ENCODE measurements around the gene CFAP61. TPM values are rescaled to one million over a fixed set of nuclear protein-coding genes. Genes with fewer than 3 reads are reported as not detected.

CFAP61 gene
- total and polyA plus RNA-seq, 7 donors = 8.3 to 59.4 (median 24.5) TPM

GRCh38 chr20:20201124-20201523 is 148.8 kb downstream of the CFAP61 start:
- no peak overlapping the region for H3K27ac ChIP-seq
- DNase-seq (no peak), ATAC-seq (no peak)
- H3K27me3 ChIP-seq (ENCODE audit: insufficient read depth in 3 of 3, low read length in 2 of 3) = no peaks in the 10 kb centered on the region
- H3K36me3 ChIP-seq (ENCODE audit: insufficient read depth in 1 of 2, low read depth in 1 of 2) = peaks cover 0 to 42% of the 10 kb centered on the region in 2 donors
- intact Hi-C loops (cut with DNase I) = loop anchor here in 1 of 2 donors (5.0 kb wide), 1 partner anchor 54 kb away; no protein-coding TSS in a partner anchor
- H3K9me3 ChIP-seq = no peaks in the 10 kb centered on the region
- WGBS, 3 donors = 56 to 88% (median 70%) methylated on average over 3 of the region's 3 CpGs
- peaks cover 23% of the 10 kb centered on the region for H3K4me1 ChIP-seq
- no peak for TF ChIP-seq CTCF (IDR thresholded peaks at IDR 0.05)
- no peak overlapping the region for H3K4me3 ChIP-seq

- no peak for TF ChIP-seq CTCF (IDR thresholded peaks at IDR 0.05)
- Histone ChIP-seq H3K27ac (no peak overlapping the region), H3K4me1 (peaks cover 27% of the 10 kb centered on the region), H3K9me3 (no peaks in the 10 kb centered on the region), H3K4me3 (no peak overlapping the region), H3K36me3 (ENCODE audit: insufficient read depth in 1 of 2, low read depth in 1 of 2) (peaks cover 0 to 37% of the 10 kb centered on the region in 2 donors), H3K27me3 (ENCODE audit: insufficient read depth in 3 of 3, low read length in 2 of 3) (no peaks in the 10 kb centered on the region)
- no peak for ATAC-seq
- no peak for DNase-seq
- intact Hi-C loops (cut with DNase I) = loop anchor here in 1 of 2 donors (5.0 kb wide), 1 partner anchor 54 kb away; no protein-coding TSS in a partner anchor
- WGBS, 3 donors = 76 to 85% (median 78%) methylated on average over 7 of the region's 7 CpGs
Measured at GRCh38 chr20:20201639-20202038, 149.3 kb downstream of the CFAP61 start.

GRCh38 chr20:20202768-20203167 is 150.4 kb downstream of the CFAP61 start:
- no peaks in the 10 kb centered on the region for H3K27me3 ChIP-seq (ENCODE audit: insufficient read depth in 3 of 3, low read length in 2 of 3)
- no peak overlapping the region for H3K4me3 ChIP-seq
- no peaks in the 10 kb centered on the region for H3K9me3 ChIP-seq
- intact Hi-C loops (cut with DNase I) = loop anchor here in 1 of 2 donors (5.0 kb wide), 1 partner anchor 55 kb away; no protein-coding TSS in a partner anchor
- H3K4me1 ChIP-seq = peaks cover 27% of the 10 kb centered on the region
- H3K36me3 ChIP-seq (ENCODE audit: insufficient read depth in 1 of 2, low read depth in 1 of 2) = peaks cover 0 to 26% of the 10 kb centered on the region in 2 donors
- ATAC-seq = no peak
- no peak for TF ChIP-seq CTCF (IDR thresholded peaks at IDR 0.05)
- no peak overlapping the region for H3K27ac ChIP-seq
- 66 to 74% (median 73%) methylated on average over 8 of the region's 8 CpGs for WGBS, 3 donors
- DNase-seq = no peak

- Histone ChIP-seq H3K4me1 (peaks cover 27% of the 10 kb centered on the region), H3K27ac (no peak overlapping the region), H3K27me3 (ENCODE audit: insufficient read depth in 3 of 3, low read length in 2 of 3) (no peaks in the 10 kb centered on the region), H3K4me3 (no peak overlapping the region), H3K36me3 (ENCODE audit: insufficient read depth in 1 of 2, low read depth in 1 of 2) (peaks cover 0 to 26% of the 10 kb centered on the region in 2 donors), H3K9me3 (no peaks in the 10 kb centered on the region)
- WGBS, 3 donors = 91 to 93% (median 93%) methylated on average over 2 of the region's 2 CpGs
- intact Hi-C loops (cut with DNase I) = loop anchor here in 1 of 2 donors (5.0 kb wide), 1 partner anchor 56 kb away; no protein-coding TSS in a partner anchor
- ATAC-seq (no peak), DNase-seq (no peak)
- no peak for TF ChIP-seq CTCF (IDR thresholded peaks at IDR 0.05)
Measured at GRCh38 chr20:20203784-20204183, 151.5 kb downstream of the CFAP61 start.

GRCh38 chr20:20204256-20204655 is 151.9 kb downstream of the CFAP61 start:
- peak; percentile 51 to 80 (median 66) for ATAC-seq
- no peak for TF ChIP-seq CTCF (IDR thresholded peaks at IDR 0.05)

More at GRCh38 chr20:20204256-20204655, 151.9 kb downstream of the CFAP61 start:
- intact Hi-C loops (cut with DNase I) = loop anchor here in 1 of 2 donors (5.0 kb wide), 1 partner anchor 57 kb away; no protein-coding TSS in a partner anchor
- Histone ChIP-seq H3K9me3 (no peaks in the 10 kb centered on the region), H3K4me1 (peaks cover 27% of the 10 kb centered on the region), H3K27ac (peak overlapping the region; percentile 68), H3K27me3 (ENCODE audit: insufficient read depth in 3 of 3, low read length in 2 of 3) (no peaks in the 10 kb centered on the region), H3K4me3 (no peak overlapping the region), H3K36me3 (ENCODE audit: insufficient read depth in 1 of 2, low read depth in 1 of 2) (peaks cover 0 to 22% of the 10 kb centered on the region in 2 donors)
- WGBS, 3 donors = 27 to 46% (median 31%) methylated on average over 2 of the region's 2 CpGs
- DNase-seq = no peak

Data from psoas muscle (tissue), 8 donors.